ENCODE measurements around the gene SAPCD1. TPM values are rescaled to one million over a fixed set of nuclear protein-coding genes. Genes with fewer than 3 reads are reported as not detected.

SAPCD1 gene
- total RNA-seq, 1 experiment from 2014 or later, result 18.2 TPM

DNA sequence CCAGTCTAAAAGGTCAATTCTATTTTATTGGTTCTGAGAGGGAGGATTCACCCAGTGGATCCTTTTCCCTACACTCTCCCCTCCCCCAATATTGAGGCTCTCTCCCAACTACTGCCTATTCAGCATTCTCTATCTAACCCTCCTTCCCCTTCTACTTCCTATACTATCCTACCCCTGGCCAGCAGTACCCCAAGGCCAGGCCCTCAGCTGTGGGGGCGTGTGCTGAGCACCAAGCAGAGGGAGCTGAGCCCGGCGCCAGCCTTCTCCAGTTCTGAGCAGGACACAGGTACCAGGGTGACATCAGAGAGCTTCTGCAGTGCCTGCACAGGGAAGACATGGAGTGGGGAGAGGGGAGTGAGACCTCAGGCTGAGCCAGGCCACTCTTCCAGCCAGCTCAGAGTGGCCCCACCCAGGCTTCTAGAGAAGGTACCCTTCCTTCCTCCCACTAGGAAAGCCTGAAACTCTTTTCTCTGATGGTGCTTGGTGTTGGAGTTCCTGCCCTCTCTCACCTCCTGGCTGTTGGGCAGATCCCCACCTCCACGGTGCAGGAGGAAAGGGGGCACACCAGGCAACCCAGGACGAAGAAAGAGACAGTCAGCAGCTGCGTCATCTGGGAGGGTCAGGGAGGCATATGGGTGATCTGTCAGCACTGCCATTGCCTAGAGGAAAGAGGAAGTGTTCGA lies 35.3 kb upstream of the SAPCD1 start:
- ATAC-seq (no peak), DNase-seq (ENCODE audit: low read depth, low spot score) (no peak)
- H3K9ac ChIP-seq (ENCODE audit: low read length), result no peak overlapping the region
- peaks cover 6 to 23% of the 10 kb centered on the region in 2 experiments; a peak in 3 of 4 replicates for H3K4me1 ChIP-seq (ENCODE audit: control insufficient read depth in 1 of 2, insufficient read depth in 2 of 2, low read length in 2 of 2)
- TF ChIP-seq, protein P1, sequence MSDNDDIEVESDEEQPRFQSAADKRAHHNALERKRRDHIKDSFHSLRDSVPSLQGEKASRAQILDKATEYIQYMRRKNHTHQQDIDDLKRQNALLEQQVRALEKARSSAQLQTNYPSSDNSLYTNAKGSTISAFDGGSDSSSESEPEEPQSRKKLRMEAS (IDR thresholded peaks at IDR 0.05), result no peak
- TF ChIP-seq TCF7L2 (IDR thresholded peaks at IDR 0.05; ENCODE audit: borderline replicate concordance, extremely low read depth, insufficient read depth, insufficient read length), result no peak
- no peak for TF ChIP-seq EZH2phosphoT487 (IDR thresholded peaks at IDR 0.05; ENCODE audit: borderline replicate concordance)
- CTCF ChIA-PET, result interaction anchor here (1.3 kb wide), 1 partner anchor 43 kb away, joined by 3 read pairs; no protein-coding TSS in a partner anchor
- H4K20me1 ChIP-seq (ENCODE audit: insufficient read depth), result no peaks in the 10 kb centered on the region
- H3K9me2 ChIP-seq (ENCODE audit: insufficient read depth), result no peaks in the 10 kb centered on the region
- intact Hi-C loops (cut with micrococcal nuclease), result no loop called here
- POLR2A ChIA-PET, result interaction anchor here (0.6 kb wide), 1 partner anchor 107 kb away, joined by 3 read pairs; no protein-coding TSS in a partner anchor
- H3K4me3 ChIP-seq (replicated peaks in 1 of 2; ENCODE audit: low read depth in 1 of 2, low read length in 2 of 2), result no peak overlapping the region
- H3K27ac ChIP-seq (ENCODE audit: low read depth, low read length), result no peak overlapping the region
- BruUV-seq (replicated peaks), result no TSS peak
- no peak overlapping the region for H3K4me2 ChIP-seq (ENCODE audit: low read length)
- H3K79me2 ChIP-seq (ENCODE audit: insufficient read depth, low read length), result peaks cover 6% of the 10 kb centered on the region; the same call in 1 of the 2 replicates
- H3K36me3 ChIP-seq (ENCODE audit: control insufficient read depth in 1 of 2, insufficient read depth in 2 of 2, low read length in 2 of 2), result peaks cover 11 to 12% of the 10 kb centered on the region in 2 experiments; a peak in 3 of 4 replicates
- H2AFZ ChIP-seq (ENCODE audit: low read depth, low read length, poor library complexity, severe bottlenecking), result no peak overlapping the region
- RAD21 ChIA-PET (ENCODE audit: low non-redundant PET in 1 of 2, low total read pairs in 2 of 2, uncharacterized antibody in 2 of 2, unreplicated experiment in 2 of 2), result no interaction called here
- H3K9me3 ChIP-seq (ENCODE audit: control insufficient read depth in 1 of 2, insufficient read depth in 1 of 2, low read depth in 1 of 2, low read length in 2 of 2), result no peaks in the 10 kb centered on the region
- no peaks in the 10 kb centered on the region for H3K27me3 ChIP-seq (ENCODE audit: insufficient read depth, low read length)

DNA sequence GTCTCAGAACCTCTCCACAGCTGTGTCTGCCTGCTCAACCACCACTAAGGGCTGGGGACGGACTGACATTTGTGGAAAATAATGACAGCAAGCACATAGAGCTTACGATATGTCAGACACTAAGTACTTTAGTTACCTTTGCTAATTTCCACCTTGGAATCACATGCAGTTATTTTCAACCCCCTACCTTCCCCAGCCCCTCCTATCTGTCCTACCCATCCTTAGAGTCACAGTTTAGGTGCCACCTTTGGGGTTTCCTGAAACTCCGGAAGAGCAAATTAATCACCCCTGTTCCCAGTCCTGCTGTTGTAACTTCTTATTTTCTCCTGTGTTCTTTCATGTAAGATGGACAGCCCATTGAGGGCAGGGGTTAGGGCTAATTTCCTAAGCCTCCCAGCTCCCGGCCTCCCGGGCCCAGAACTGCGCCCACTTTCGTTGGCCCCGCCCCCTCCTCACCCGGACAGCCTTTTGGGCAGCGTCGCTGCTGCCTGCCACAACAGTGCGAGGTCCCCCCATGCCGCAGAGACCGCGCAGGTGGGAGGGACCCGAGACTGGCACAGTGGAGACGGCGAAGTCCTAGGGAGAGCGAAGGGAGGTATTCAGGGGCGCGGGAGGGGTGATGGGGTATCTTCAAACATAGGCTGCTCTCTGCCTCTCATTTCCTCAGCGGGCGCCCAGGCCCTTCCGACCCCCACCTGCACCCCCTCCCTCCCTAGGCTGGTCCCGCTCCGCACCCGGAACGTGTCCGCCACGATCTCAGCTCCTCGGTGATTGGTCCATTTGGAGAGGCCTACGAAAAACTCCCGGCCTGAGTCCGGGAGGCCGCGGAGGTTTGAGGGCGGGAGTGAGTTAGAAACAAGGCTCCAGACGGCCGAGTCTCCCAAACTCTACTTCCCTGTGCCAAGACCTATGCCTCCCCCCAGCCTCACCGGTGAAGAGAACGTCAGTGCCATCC lies 34.5 kb upstream of the SAPCD1 start:
- Histone ChIP-seq H3K9ac (ENCODE audit: low read length) (no peak overlapping the region), H3K4me1 (ENCODE audit: control insufficient read depth in 1 of 2, insufficient read depth in 2 of 2, low read length in 2 of 2) (peaks cover 6 to 23% of the 10 kb centered on the region in 2 experiments; a peak in 3 of 4 replicates), H3K4me2 (ENCODE audit: low read length) (no peak overlapping the region), H3K36me3 (ENCODE audit: control insufficient read depth in 1 of 2, insufficient read depth in 2 of 2, low read length in 2 of 2) (peaks cover 17% of the 10 kb centered on the region in 2 experiments; a peak in 3 of 4 replicates), H3K9me3 (ENCODE audit: control insufficient read depth in 1 of 2, insufficient read depth in 1 of 2, low read depth in 1 of 2, low read length in 2 of 2) (no peaks in the 10 kb centered on the region), H3K79me2 (ENCODE audit: insufficient read depth, low read length) (peaks cover 8% of the 10 kb centered on the region), H3K9me2 (ENCODE audit: insufficient read depth) (no peaks in the 10 kb centered on the region), H3K27ac (ENCODE audit: low read depth, low read length) (no peak overlapping the region), H2AFZ (ENCODE audit: low read depth, low read length, poor library complexity, severe bottlenecking) (no peak overlapping the region), H4K20me1 (ENCODE audit: insufficient read depth) (no peaks in the 10 kb centered on the region), H3K4me3 (replicated peaks in 1 of 2; ENCODE audit: low read depth in 1 of 2, low read length in 2 of 2) (no peak overlapping the region), H3K27me3 (ENCODE audit: insufficient read depth, low read length) (no peaks in the 10 kb centered on the region)
- ChIA-PET POLR2A (interaction anchor here (0.6 kb wide), 1 partner anchor 106 kb away, joined by 3 read pairs; no protein-coding TSS in a partner anchor), RAD21 (ENCODE audit: low non-redundant PET in 1 of 2, low total read pairs in 2 of 2, uncharacterized antibody in 2 of 2, unreplicated experiment in 2 of 2) (no interaction called here), CTCF (interaction anchor here (1.3 kb wide), 1 partner anchor 42 kb away, joined by 3 read pairs; no protein-coding TSS in a partner anchor)
- intact Hi-C loops (cut with micrococcal nuclease), result no loop called here
- DNase-seq (ENCODE audit: low read depth, low spot score), result no peak
- no TSS peak for BruUV-seq (replicated peaks)
- ATAC-seq, result no peak
- TF ChIP-seq, protein P2, sequence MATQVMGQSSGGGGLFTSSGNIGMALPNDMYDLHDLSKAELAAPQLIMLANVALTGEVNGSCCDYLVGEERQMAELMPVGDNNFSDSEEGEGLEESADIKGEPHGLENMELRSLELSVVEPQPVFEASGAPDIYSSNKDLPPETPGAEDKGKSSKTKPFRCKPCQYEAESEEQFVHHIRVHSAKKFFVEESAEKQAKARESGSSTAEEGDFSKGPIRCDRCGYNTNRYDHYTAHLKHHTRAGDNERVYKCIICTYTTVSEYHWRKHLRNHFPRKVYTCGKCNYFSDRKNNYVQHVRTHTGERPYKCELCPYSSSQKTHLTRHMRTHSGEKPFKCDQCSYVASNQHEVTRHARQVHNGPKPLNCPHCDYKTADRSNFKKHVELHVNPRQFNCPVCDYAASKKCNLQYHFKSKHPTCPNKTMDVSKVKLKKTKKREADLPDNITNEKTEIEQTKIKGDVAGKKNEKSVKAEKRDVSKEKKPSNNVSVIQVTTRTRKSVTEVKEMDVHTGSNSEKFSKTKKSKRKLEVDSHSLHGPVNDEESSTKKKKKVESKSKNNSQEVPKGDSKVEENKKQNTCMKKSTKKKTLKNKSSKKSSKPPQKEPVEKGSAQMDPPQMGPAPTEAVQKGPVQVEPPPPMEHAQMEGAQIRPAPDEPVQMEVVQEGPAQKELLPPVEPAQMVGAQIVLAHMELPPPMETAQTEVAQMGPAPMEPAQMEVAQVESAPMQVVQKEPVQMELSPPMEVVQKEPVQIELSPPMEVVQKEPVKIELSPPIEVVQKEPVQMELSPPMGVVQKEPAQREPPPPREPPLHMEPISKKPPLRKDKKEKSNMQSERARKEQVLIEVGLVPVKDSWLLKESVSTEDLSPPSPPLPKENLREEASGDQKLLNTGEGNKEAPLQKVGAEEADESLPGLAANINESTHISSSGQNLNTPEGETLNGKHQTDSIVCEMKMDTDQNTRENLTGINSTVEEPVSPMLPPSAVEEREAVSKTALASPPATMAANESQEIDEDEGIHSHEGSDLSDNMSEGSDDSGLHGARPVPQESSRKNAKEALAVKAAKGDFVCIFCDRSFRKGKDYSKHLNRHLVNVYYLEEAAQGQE (IDR thresholded peaks at IDR 0.05; ENCODE audit: low read depth), result no peak
- TF ChIP-seq SRF (IDR thresholded peaks at IDR 0.05; ENCODE audit: low read depth), result no peak
- no peak for TF ChIP-seq EZH2phosphoT487 (IDR thresholded peaks at IDR 0.05; ENCODE audit: borderline replicate concordance)
- no peak for TF ChIP-seq ELF1 (IDR thresholded peaks at IDR 0.05; ENCODE audit: borderline replicate concordance, low read depth)
- no peak for TF ChIP-seq RAD21 (IDR thresholded peaks at IDR 0.05; ENCODE audit: low read depth)
- no peak for TF ChIP-seq JUND (IDR thresholded peaks at IDR 0.05)
- TF ChIP-seq TCF7L2 (IDR thresholded peaks at IDR 0.05; ENCODE audit: borderline replicate concordance, extremely low read depth, insufficient read depth, insufficient read length), result no peak
- no peak for TF ChIP-seq ZFX (IDR thresholded peaks at IDR 0.05)
- TF ChIP-seq, protein P3, sequence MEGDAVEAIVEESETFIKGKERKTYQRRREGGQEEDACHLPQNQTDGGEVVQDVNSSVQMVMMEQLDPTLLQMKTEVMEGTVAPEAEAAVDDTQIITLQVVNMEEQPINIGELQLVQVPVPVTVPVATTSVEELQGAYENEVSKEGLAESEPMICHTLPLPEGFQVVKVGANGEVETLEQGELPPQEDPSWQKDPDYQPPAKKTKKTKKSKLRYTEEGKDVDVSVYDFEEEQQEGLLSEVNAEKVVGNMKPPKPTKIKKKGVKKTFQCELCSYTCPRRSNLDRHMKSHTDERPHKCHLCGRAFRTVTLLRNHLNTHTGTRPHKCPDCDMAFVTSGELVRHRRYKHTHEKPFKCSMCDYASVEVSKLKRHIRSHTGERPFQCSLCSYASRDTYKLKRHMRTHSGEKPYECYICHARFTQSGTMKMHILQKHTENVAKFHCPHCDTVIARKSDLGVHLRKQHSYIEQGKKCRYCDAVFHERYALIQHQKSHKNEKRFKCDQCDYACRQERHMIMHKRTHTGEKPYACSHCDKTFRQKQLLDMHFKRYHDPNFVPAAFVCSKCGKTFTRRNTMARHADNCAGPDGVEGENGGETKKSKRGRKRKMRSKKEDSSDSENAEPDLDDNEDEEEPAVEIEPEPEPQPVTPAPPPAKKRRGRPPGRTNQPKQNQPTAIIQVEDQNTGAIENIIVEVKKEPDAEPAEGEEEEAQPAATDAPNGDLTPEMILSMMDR (IDR thresholded peaks at IDR 0.05 in 2 of 3, conservative IDR thresholded peaks at IDR 0.05 in 1 of 3; ENCODE audit: borderline replicate concordance in 1 of 3, insufficient read depth in 1 of 3, low read depth in 2 of 3, low read length in 2 of 3), result no peak

Measured in HCT116 (cell line).